GM21619 (cell line): Measurements from ENCODE around the gene IRX6.

ENCODE experiments used
- ATAC-seq: cut with Tn5 transposase; IDR thresholded peaks from one replicate; pipeline ENCODE4 v1.9.1; 2021; ENCODE audit not compliant: unreplicated experiment

IRX6 gene

GRCh38 chr16:55364811-55365210 lies 40.8 kb downstream of the IRX6 start:
- ATAC-seq = no peak

- ATAC-seq = no peak
Measured at GRCh38 chr16:55367301-55367811, 43.4 kb downstream of the IRX6 start.

- ATAC-seq = no peak
Measured at GRCh38 chr16:55367866-55368603, 44.0 kb downstream of the IRX6 start.

- no peak for ATAC-seq
Measured at GRCh38 chr16:55369151-55369550, 45.1 kb downstream of the IRX6 start.

GRCh38 chr16:55370762-55371482 lies 46.9 kb downstream of the IRX6 start:
- ATAC-seq = no peak

- no peak for ATAC-seq
Measured at GRCh38 chr16:55372792-55373488, 48.9 kb downstream of the IRX6 start.

GRCh38 chr16:55373489-55373832 lies 49.5 kb downstream of the IRX6 start:
- ATAC-seq = no peak

- ATAC-seq = no peak
Measured at GRCh38 chr16:55376045-55376444, 52.0 kb downstream of the IRX6 start.

- no peak for ATAC-seq
Measured at GRCh38 chr16:55376567-55377167, 52.7 kb downstream of the IRX6 start.

GRCh38 chr16:55377840-55378239 lies 53.8 kb downstream of the IRX6 start:
- no peak for ATAC-seq

- no peak for ATAC-seq
Measured at GRCh38 chr16:55378616-55379015, 54.6 kb downstream of the IRX6 start.

GRCh38 chr16:55379371-55379770 lies 55.4 kb downstream of the IRX6 start:
- ATAC-seq = no peak

- no peak for ATAC-seq
Measured at GRCh38 chr16:55379876-55380390, 55.9 kb downstream of the IRX6 start.
